Naive B cell (primary cell): ENCODE measurements around the gene SGTA. TPM values are rescaled to one million over a fixed set of nuclear protein-coding genes. Genes with fewer than 3 reads are reported as not detected.

ENCODE experiments used
- ATAC-seq, 2 donors: fragments of 150-1000 bp; cut with Tn5 transposase; 2 replicates each; pipeline ENCODE4 v1.10.0; 2021; ENCODE audit warnings: low read depth in 2 of 2, mild to moderate bottlenecking in 2 of 2, moderate library complexity in 2 of 2
- DNase-seq: peaks from one replicate; pipeline ENCODE4 v3.0.0; 2022
- H3K27ac Mint-ChIP-seq, 6 donors: one replicate each; pipeline ENCODE4 v1.8.0; 2020 to 2022; ENCODE audit warnings: mild to moderate bottlenecking in 6 of 6, mixed read lengths in 6 of 6, moderate library complexity in 5 of 6, inconsistent platforms in 2 of 6
- H3K27me3 Mint-ChIP-seq, 3 donors: one replicate each; pipeline ENCODE4 v1.8.0; 2021 to 2022; ENCODE audit warnings: mixed read lengths in 3 of 3, mild to moderate bottlenecking in 1 of 3
- H3K36me3 Mint-ChIP-seq, 2 donors: one replicate each; pipeline ENCODE4 v1.8.0; 2020 to 2022; ENCODE audit warnings: mixed read lengths in 2 of 2, inconsistent platforms in 1 of 2, mild to moderate bottlenecking in 1 of 2
- H3K4me1 Mint-ChIP-seq, 3 donors: one replicate each; pipeline ENCODE4 v1.8.0; 2020 to 2022; ENCODE audit warnings: mixed read lengths in 3 of 3, inconsistent platforms in 1 of 3, mild to moderate bottlenecking in 1 of 3, moderate library complexity in 1 of 3
- H3K4me3 Mint-ChIP-seq, 8 donors: one replicate each; pipeline ENCODE4 v1.8.0; 2020 to 2022; ENCODE audit warnings: mild to moderate bottlenecking in 8 of 8, mixed read lengths in 8 of 8, moderate library complexity in 8 of 8, inconsistent platforms in 2 of 8
- H3K9me3 Mint-ChIP-seq, 7 donors: one replicate each; pipeline ENCODE4 v1.8.0; 2020 to 2022; ENCODE audit warnings: mixed read lengths in 7 of 7, mild to moderate bottlenecking in 5 of 7, inconsistent platforms in 2 of 7, moderate library complexity in 1 of 7
- polyA plus RNA-seq, 6 donors: library from polyadenylated mRNA; unstranded; fragments of 300-500 nt; fragmentation: Illumina TruSeq; gene quantifications; one replicate each; pipeline ENCODE4 v1.2.3, GENCODE V29; 2021; ENCODE audit warnings: low read depth in 6 of 6

SGTA gene
- polyA plus RNA-seq, 6 donors from 2014 or later: 18.6 to 38.7 (median 26.3) TPM

DNA sequence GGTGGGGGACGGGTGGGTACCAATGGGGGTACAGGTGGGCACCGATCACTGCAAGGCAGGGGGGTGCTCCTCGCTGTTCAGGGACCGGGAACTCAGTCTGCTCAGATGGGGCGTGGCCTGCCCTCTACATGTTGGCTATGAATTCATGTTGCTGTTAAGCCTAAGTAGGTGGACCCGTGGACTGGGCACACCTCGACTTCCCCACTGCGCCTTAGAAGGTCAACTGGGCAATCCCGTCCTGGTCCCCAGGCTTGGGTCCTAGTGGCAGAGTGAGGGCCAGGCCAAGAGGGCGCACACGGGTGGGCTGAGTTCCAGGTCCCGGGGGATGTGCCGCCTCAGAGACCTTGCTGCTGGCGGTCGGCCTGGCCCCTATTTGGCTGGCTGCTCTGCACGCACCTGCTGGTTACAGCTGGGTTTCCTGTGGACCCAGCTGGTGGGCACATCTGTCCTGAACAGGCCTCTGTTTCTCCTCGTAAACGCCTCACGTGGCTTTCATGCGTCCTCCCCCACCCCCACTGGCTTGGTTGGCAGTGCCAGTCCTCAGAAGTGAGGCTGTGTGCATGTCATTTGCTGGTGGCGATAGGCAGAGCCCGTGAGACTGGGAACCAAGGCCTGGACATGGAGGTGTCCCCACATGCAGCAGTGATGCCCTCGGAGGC, 23.0 kb upstream of the SGTA start:
- no peak overlapping the region for H3K4me3 Mint-ChIP-seq
- H3K27ac Mint-ChIP-seq: peak overlapping the region in 1 of 6 donors; percentile 64
- DNase-seq (no peak), ATAC-seq (no peak)
- H3K9me3 Mint-ChIP-seq: no peaks in the 10 kb centered on the region
- H3K36me3 Mint-ChIP-seq: peaks cover 4 to 27% of the 10 kb centered on the region in 2 donors
- peaks cover 3 to 13% (median 5%) of the 10 kb centered on the region in 3 donors for H3K4me1 Mint-ChIP-seq
- no peaks in the 10 kb centered on the region for H3K27me3 Mint-ChIP-seq

DNA sequence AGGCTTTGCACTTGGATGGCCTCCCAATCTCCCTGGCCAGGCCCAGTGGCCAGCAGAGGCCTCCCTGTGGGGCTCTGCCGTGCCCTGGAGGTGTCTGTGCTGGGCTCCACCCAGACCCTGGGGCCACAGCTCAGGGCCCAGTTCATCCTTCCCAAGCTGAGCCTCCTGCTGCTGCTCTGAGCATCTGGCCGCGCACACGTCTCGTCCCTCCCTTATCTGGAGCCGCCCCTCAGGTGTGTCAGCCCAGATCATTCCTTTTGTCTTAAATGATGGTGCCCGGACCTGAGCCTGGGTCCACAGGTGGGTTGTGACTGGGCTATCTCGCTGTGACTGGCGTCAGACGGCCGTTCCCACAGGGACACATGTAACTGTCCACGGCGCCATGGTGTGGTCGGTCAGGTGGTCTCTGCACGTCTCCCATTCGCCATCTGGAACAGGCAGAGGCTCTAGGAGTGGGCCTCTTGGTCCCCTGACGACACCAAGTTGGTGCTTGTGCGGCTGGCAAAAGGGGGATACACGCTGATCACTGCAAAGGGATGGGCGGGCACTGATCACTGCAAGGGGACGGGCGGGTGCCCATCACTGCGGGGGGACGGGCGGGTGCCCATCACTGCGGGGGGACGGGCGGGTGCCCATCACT, 22.3 kb upstream of the SGTA start:
- Mint-ChIP-seq H3K27me3 (no peaks in the 10 kb centered on the region), H3K27ac (no peak overlapping the region), H3K4me1 (peaks cover 3 to 13% (median 5%) of the 10 kb centered on the region in 3 donors), H3K9me3 (no peaks in the 10 kb centered on the region), H3K4me3 (no peak overlapping the region), H3K36me3 (peaks cover 4 to 32% of the 10 kb centered on the region in 2 donors)
- ATAC-seq (no peak), DNase-seq (no peak)

- ATAC-seq (no peak), DNase-seq (no peak)
- Mint-ChIP-seq H3K36me3 (peaks cover 4 to 31% of the 10 kb centered on the region in 2 donors), H3K27me3 (no peaks in the 10 kb centered on the region), H3K4me1 (peaks cover 3 to 13% (median 5%) of the 10 kb centered on the region in 3 donors), H3K9me3 (no peaks in the 10 kb centered on the region), H3K4me3 (no peak overlapping the region), H3K27ac (peak overlapping the region in 3 of 6 donors; percentile 10 to 54 (median 29))
Observed at GRCh38 chr19:2804156-2805004, 21.3 kb upstream of the SGTA start.

DNA sequence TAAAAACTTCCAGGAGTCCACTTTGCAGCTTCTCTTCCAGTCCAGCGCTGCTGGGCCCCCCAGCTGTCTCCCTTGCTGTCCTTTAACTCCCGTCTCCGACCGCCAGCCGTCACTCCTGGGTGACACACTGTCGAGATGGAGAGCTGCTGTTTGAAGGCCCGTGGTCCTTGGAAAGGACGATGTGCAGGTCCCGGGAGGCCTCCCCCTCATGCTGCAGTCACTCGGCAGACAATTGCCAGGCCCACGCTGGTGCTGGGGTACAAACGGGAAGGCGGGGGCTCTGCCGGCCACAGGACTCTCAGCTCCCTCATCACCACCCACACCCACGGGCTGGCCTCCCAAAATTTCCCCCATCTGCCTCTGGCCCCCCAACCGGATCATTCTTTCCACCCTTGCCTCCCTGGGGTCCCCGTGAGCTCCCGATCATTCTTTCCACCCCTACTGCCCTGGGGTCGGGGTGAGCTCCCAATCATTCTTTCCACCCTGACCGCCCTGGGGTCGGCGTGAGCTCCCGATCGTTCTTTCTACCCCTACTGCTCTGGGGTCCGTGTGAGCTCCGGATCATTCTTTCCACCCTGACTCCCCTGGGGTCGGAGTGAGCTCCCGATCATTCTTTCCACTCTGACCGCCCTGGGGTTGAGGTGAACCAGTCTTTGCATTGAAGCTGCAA, 20.5 kb upstream of the SGTA start:
- H3K27ac Mint-ChIP-seq: peak overlapping the region in 2 of 6 donors; percentile 29 to 51
- ATAC-seq: no peak
- no peak overlapping the region for H3K4me3 Mint-ChIP-seq
- no peaks in the 10 kb centered on the region for H3K9me3 Mint-ChIP-seq
- H3K27me3 Mint-ChIP-seq: no peaks in the 10 kb centered on the region
- H3K36me3 Mint-ChIP-seq: peaks cover 0 to 24% of the 10 kb centered on the region in 2 donors
- no peak for DNase-seq
- H3K4me1 Mint-ChIP-seq: peaks cover 2 to 13% (median 5%) of the 10 kb centered on the region in 3 donors

- Mint-ChIP-seq H3K4me3 (peak overlapping the region in 1 of 8 donors; percentile 68), H3K9me3 (no peaks in the 10 kb centered on the region), H3K27me3 (no peaks in the 10 kb centered on the region), H3K27ac (no peak overlapping the region), H3K36me3 (peaks cover 0 to 23% of the 10 kb centered on the region in 2 donors), H3K4me1 (peaks cover 1 to 13% (median 5%) of the 10 kb centered on the region in 3 donors)
- DNase-seq: no peak
- no peak for ATAC-seq
Observed at GRCh38 chr19:2802826-2803225, 19.8 kb upstream of the SGTA start.

DNA sequence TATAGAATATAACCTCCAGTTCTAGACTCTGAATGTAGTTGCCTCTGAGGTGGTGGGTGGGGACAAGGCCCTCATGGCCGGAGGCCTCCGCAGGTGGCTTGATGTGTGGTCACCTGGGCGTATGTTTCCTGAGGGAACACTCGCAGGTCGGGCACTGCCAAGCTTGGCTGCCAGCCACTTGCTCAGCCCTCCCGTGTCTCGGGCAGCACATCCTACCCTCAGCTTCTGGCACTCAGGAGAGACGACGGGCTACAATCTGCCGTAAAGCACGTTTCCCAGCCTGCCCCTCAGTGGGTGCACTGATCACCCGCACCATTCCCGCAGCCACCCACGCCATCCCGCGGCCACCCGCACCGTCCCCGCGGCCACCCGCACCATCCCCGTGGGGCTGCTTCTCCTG, 17.4 kb upstream of the SGTA start:
- ATAC-seq: no peak
- peaks cover 0 to 23% of the 10 kb centered on the region in 2 donors for H3K36me3 Mint-ChIP-seq
- H3K27me3 Mint-ChIP-seq: no peaks in the 10 kb centered on the region
- H3K4me1 Mint-ChIP-seq: peaks cover 1 to 13% (median 5%) of the 10 kb centered on the region in 3 donors
- H3K9me3 Mint-ChIP-seq: no peaks in the 10 kb centered on the region
- DNase-seq: no peak
- no peak overlapping the region for H3K4me3 Mint-ChIP-seq
- no peak overlapping the region for H3K27ac Mint-ChIP-seq

- Mint-ChIP-seq H3K4me3 (no peak overlapping the region), H3K4me1 (peaks cover 1 to 13% (median 9%) of the 10 kb centered on the region in 3 donors), H3K9me3 (no peaks in the 10 kb centered on the region), H3K27me3 (no peaks in the 10 kb centered on the region), H3K36me3 (peaks cover 0 to 23% of the 10 kb centered on the region in 2 donors), H3K27ac (no peak overlapping the region)
- DNase-seq (no peak), ATAC-seq (no peak)
Observed at GRCh38 chr19:2799273-2800020, 16.4 kb upstream of the SGTA start.

DNA sequence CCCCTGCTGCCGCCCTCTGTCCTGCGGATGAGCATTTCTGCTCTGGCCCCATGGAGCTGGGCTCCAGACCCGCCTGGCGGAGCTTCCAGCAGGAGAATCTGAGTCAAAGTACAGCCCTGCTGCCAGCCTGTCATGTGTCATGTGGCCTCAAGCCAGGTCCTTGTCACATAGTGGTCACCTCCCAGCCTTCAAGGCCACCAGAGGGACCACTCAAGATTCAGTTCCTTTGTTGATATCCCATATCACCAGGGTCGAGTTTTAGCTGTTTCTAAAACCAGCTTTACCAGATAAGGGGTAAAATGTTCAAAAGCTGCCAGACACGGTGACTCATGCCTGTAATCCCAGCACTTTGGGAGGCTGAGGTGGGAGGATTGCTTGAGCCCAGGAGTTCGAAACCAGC, 15.7 kb upstream of the SGTA start:
- Mint-ChIP-seq H3K27me3 (no peaks in the 10 kb centered on the region), H3K36me3 (peaks cover 0 to 23% of the 10 kb centered on the region in 2 donors), H3K4me3 (no peak overlapping the region), H3K4me1 (peaks cover 1 to 10% (median 9%) of the 10 kb centered on the region in 3 donors), H3K27ac (no peak overlapping the region), H3K9me3 (no peaks in the 10 kb centered on the region)
- DNase-seq (no peak), ATAC-seq (no peak)

- DNase-seq (no peak), ATAC-seq (no peak)
- Mint-ChIP-seq H3K9me3 (no peaks in the 10 kb centered on the region), H3K27ac (no peak overlapping the region), H3K4me1 (peaks cover 1 to 9% (median 9%) of the 10 kb centered on the region in 3 donors), H3K4me3 (no peak overlapping the region), H3K27me3 (no peaks in the 10 kb centered on the region), H3K36me3 (peaks cover 0 to 23% of the 10 kb centered on the region in 2 donors)
Observed at GRCh38 chr19:2798158-2798685, 15.1 kb upstream of the SGTA start.

- no peak for ATAC-seq
Observed at GRCh38 chr19:2797280-2797679, 14.2 kb upstream of the SGTA start.

GRCh38 chr19:2796659-2797266, 13.7 kb upstream of the SGTA start:
- Mint-ChIP-seq H3K9me3 (no peaks in the 10 kb centered on the region), H3K4me3 (no peak overlapping the region), H3K4me1 (peaks cover 0 to 4% (median 2%) of the 10 kb centered on the region in 3 donors), H3K36me3 (peaks cover 0 to 10% of the 10 kb centered on the region in 2 donors), H3K27me3 (no peaks in the 10 kb centered on the region), H3K27ac (no peak overlapping the region)
- DNase-seq (no peak), ATAC-seq (no peak)

More at GRCh38 chr19:2797280-2797679, 14.2 kb upstream of the SGTA start:
- H3K9me3 Mint-ChIP-seq: no peaks in the 10 kb centered on the region
- peaks cover 0 to 5% (median 4%) of the 10 kb centered on the region in 3 donors for H3K4me1 Mint-ChIP-seq
- H3K36me3 Mint-ChIP-seq: peaks cover 0 to 15% of the 10 kb centered on the region in 2 donors
- no peaks in the 10 kb centered on the region for H3K27me3 Mint-ChIP-seq
- DNase-seq: no peak
- no peak overlapping the region for H3K27ac Mint-ChIP-seq
- H3K4me3 Mint-ChIP-seq: no peak overlapping the region
